Kidney capillary endothelial cell (primary cell): ENCODE results near the gene KCNIP3.
"Not testable (repeated sequence)": the region's sequence is repeated elsewhere in the genome, so short reads cannot be mapped to it uniquely, and the experiment has no call there.

Experiments
- DNase-seq: peaks from one replicate; pipeline ENCODE4 v3.0.0-alpha.2; 2018; ENCODE audit warnings: low spot score

The KCNIP3 gene

DNA sequence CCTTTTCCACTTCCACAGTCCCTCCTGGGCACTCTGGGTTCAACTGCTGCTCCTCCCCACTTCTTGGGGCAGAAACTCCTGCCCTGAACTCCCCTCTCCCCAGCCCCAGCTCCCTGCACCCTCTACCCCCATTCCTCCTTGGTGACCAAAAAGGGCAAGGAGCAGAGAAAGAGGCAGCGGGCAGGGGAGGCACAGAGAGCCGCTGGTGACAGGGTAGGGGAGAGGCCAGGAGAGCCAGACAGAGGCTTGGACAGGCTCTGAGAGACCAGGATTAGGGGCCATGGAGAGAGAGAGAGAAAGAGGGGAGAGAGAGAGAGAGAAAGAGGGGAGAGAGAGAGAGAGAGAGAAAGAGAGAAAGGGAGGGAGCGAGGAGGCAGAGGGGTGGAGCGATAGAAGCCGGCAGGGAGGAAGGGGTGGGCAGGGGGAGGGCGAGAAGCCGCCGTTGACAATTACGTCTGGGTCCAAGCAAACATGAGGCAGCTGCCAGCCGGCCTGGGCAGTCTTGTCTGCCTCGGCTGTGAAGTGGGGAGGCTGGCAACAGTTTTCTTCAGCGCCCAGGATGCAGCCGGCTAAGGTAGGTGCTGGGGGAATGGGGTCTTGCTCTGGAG, at the start of gene KCNIP3:
KCNIP3 (plus strand) TSS at position 468 of the 608 bp plus-strand sequence; CDS start at position 560, 92 bp downstream.
- DNase-seq: no peak

DNA sequence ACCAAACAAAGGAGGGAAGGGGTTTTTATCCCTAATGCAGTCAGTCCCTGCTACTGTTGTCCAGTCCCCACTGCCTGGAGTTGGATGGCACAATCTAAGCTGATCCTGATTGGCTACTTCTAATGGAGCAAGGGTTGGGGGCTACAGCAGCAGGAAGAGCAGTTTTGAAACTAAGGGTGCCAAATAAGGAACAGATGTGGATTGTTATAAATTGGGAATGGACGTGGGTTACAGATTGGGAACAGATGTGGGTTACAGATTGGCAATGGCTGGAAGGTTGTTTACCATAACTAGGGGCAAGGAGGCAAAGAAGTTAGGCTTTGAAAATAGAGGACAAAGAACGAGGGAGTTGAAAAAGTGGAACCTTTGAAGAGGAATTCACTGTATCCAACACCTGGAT, 38.9 kb upstream of the KCNIP3 start:
- DNase-seq: no peak

DNA sequence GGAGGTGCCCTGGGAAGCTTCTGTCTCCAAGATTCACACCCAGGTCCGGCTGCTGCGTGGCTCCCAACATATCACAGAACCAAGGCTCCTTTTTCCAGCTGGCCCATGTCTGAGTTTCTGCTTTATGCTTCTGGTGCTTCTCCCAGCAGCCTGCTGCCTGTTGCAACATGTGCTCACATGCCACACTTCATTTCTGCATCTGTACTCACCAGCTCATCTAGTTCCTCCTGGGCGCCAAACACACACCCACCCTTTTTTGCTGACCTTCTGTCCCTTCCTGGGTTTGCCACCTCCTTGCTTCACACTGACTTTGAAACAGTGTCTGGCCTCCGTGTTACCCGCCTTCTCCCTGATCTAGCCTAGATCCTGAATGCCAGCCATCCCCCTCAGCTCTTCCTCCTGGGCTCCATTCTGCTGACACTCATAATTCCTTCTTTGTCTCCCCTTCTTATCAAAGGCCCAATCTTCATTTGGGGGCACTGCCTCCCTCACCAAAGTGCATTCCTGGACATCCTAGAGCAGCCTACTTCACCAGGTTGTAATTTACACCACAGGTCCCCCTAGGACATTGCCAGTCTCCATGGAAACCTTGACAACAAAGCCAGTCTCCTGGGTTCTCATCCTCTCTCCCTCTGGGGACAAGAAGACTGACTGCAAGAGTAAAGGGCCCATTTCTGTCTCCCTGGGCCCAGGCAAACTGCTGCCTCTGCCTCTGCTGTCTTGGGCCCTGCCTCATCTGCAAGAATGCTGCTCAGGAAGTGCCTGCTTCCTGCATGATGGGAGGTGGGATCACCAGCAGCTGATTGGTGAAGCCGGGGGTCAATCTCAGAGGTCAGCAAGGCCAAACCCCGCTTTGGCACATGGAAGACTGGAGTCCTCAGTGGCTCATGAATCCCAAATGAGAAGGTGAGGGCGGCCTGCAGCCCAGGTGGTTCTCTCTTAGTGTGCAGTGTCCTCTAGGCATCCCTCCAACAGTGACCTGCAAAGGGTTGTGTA, 36.8 kb upstream of the KCNIP3 start:
- DNase-seq: no peak

DNA sequence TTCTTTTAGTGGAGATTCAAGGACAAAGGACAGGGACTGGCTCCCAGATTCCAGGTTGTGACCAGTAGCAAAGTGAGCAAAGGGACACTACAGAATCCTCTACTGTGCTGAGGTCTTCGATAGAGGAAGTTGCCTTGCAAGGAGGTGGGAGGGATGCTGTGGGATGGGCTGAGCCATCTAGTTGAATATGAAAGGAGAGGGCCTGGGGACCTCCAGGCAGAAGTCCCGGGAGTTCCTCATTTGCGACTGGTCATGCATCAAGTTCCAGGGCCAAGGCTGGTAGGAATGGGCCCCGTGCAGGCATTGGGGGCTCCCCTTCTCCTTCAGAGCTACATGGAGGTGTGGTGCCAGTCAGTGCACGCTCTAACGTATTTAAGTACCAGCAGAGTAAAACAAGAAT, 35.5 kb upstream of the KCNIP3 start:
- DNase-seq: no peak

DNA sequence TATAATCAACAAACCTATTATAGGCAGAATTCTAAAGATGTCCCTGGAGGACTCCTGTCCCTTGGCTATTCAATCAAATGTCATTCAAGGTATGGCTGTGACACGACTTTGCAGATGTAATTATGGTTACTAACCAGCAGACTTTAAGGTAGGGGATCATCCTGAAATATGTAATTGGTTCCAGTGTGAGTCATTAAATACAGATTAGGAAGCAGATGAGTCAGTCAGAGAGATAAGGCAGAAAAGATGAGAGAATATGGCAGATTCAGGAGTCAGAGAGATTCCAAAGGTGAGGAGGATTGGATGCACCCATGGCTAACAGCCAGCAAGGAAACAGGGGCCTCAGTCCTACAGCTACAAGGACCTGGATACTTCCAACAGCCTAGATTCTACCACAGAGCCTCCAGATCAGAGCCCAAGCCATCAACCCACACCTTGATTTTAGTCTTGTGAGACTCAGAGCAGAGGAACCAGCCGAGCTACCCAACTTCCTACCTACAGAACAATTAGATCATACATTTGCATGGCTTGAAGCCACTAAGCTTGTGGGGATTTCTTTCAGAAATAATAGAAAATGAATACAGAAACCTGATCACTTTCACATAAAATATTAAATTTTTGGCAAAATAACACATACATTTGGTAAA, 34.1 kb upstream of the KCNIP3 start:
- DNase-seq: no peak

DNA sequence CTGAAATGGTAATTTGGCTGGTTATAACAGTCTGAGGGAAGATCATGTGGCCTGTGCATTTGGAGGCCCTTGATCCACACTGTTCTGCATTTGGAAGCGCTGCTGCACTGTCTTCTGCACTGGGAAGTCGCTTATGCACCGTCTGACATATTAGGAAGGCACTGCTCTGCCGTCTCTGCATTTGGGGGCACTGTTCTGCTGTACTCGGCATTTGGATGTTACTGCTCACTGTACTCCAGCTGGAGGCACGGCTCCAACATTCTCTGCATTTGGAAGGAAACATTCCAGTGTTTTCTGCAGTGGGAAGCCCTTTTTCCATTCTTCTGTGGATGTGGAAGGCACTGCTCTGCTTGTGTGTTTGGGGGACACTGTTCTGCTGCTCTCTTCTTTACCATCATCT, 32.5 kb upstream of the KCNIP3 start:
- DNase-seq: no peak

DNA sequence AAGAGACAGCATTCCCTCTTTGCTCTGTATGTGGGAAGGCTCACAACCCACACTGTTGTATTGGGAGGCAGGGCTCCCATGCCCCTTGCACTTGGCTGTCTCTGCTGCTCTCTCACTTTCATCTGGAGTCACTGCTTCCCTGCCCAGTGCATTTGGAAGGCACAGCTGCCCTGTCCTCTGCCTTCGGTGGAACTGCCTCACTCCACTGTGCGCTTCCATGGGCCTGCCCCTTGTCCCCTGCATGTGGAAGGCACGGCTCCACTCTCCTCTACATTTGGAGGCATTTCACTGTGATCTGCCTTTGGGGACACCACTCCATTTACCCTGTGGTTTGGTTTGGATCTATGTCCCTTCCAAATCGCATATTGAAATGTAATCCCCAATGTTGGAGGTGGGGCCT, 32.0 kb upstream of the KCNIP3 start:
- no peak for DNase-seq

DNA sequence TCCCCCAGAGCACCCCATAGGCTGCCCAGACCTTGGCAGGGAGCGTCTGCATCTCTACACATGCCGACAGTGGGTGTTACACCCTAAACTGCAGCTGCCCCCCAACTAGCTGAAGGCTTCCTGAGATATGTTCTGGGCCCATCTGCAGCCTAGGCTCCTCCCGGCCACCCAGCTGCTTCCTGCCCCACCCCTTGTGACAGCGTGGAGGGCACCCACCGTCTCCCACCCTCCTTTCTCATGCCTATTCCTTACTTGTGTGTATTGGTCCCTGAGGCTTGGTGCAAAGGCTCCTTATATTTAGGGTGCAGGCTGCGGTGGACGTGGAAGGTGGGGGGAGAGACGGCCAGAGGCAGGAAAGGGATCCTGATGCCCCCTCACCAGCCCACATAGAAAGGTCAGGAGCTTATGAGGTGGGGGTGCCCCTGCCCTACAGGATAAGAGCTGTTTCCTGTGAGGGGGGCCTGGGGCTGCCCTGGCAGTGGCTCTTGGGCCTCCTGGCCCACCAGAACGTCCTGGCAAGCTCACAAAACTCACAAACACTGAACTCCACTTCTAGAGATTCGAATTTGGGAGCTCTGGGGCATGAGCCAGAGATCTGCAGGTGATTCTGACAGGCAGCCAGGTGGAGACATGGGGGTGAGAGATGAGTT, 30.2 kb upstream of the KCNIP3 start:
- DNase-seq: no peak

DNA sequence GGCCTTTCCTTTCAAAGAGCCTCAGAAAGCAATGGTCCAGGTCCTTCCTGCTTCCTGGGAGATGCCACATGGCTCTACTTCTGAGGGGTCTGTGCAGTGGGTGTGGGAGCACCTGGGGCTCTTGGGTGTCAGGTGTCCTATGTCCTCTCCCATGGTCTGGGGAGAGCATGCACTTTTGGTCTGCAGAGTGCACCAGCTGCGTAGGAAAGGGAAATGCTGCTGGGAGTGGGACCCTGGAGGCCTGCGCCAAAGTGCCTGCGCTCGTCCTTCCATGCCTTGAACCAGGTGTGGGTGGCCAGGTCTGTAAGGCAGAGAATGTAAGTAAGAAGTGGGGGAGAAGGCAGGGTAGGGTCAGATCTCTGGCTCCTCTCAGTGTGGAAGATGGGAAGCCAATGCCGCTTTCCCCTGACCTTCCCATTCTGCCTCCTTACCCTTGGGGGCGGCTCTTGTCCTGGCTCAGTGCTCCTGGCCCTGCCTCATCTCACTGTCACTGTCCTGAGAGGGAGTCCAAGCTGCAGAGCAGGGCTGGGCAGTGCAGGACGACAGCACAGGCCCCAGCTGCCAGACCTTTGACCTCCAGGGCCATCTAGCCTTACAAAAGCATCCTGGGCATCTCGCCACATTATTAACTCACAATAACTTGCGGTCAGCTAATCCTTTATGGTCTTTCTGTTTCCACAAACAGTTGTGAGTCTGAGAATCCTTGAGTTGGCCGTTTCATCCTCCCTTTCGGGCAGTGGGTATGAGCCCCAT, 29.5 kb upstream of the KCNIP3 start:
- DNase-seq: no peak

DNA sequence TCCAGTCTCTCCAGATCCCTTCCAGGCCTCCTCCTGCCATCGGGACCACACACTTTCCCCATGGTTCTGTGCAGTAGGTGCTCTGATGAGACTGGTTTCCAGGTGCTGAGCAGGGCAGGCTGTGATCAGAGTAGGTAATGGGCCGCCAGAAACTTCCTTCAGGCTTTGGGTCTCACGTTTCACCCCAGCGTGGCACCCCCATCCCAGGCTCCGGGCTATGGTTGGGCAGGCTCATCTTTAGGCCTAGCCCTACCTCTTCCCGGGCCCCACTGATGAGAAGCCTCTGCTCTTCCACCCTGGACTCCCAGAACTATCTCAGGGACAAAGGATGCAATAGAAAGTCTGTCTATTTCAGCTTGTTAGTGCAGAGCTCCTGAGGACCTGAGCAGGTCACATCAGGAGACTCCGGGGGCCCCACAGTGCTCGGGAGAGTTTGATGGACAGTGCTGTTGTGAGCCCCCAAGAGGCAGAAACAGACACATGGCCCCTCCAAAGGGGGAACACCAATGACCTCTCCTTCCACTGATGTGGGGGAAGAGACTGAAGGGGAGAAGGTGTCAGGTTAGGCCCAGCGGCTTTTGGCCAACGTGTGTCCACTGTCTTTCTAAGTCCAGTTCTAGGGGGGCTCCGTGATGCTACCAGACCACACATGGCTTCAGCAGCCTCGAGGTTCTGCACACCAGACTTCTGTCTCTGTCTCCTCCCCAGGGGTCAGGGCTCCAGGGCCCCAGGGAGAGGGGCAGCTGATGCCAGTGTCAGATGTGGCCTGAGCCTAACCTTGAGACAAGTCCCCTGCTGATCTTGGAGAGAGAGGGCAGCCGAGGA, 28.7 kb upstream of the KCNIP3 start:
- DNase-seq: no peak

DNA sequence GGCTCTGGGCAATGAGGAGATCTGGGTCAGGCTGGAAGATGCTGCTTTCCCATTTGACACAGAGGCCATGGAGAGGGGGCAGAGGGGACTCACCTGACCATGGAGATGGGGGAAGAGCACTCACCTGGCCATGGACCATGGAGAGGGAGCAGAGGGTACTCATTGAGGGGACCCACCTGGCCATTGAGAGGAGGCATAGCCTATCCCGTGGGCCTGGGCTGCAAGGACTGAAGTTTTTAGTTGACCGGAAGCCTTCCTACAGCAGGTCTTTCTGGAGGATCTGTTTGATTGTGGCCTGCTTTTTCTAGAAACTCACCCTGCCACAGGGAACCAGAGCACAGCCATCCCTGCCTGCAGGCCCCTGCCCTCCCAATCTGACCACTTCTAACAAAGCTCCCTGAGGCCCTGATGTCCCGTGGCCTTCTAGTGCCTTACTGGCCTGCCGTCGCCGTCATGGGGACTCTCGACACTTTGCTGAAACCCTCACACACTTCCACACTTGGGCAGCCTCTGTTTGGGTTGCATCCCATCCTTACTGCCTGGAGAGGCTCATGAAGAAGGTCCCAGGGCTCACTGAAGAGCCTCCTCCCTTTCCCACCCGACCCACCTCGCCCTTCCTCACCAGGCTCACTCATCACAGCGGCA, 28.0 kb upstream of the KCNIP3 start:
- DNase-seq: no peak

DNA sequence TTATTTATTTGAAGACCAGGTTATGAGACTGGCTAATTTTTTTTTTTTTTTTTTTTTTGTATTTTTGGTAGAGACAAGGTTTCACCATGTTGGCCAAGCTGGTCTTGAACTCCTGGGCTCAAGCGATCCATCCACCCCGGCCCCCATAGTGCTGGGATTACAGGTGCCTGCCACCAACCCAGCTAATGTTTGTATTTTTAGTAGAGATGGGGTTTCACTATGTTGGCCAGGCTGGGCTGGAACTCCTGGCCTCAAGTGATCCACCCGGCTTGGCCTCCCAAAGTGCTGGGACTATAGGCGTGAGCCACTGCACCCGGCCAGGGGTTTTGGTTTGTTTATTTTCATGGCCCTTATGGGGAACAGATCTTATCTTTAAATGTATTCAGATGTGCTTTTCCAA, 27.4 kb upstream of the KCNIP3 start:
- DNase-seq: not testable (repeated sequence)

DNA sequence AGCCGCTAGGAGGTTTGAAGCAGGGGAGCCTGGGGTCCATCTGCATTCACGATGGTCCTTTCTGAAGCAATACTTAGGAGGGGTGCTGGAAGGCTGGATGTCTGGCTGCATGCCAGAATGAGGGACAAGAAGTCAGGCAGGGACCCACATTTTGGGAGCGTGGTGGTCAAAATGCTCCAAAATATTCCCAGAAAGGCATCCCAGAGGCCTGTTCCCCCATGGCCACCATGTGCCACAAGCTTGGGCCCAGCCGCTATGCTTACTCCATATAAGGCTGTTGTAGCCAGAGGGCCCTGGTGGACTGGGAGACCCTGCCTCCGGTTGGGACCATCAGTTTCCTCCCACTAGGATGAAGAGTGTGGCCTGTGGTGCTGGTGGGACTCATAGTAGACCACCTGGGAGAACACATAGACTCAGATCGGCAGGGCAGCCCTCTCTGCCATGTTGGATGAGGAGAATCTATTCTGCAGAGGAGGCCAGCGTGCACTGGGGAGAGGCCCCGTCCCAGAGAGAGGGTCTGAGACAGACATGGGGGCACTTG, 26.5 kb upstream of the KCNIP3 start:
- DNase-seq: no peak

DNA sequence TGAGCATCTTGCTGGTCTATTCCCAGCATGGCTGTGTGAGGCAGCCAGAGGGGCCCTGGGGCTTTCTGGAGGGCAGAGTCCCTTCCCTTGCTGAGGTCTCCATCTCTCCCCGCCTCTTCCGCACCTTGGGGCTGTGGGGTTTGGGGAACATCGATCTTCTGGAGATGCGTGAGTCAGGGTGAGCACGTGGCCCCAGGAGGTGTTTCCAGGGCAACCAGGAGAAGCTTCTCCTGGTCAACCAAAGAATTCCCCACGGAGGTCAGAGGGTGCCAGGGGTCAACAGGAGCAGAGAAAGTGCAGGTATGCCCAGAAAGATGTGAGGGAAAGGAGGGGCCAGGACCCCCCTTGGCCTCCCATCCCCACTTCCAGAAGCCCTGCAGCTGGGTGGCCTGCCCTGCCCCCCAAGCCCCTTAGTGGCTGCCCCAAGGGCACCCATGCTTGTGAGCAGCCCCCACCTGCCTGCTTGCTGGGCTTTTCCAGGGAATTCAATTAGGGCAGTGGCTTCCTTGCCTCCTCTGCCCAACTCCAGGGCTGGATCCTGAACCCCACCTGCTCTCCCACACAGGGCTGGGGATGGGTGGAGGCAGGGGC, 25.7 kb upstream of the KCNIP3 start:
- no peak for DNase-seq

DNA sequence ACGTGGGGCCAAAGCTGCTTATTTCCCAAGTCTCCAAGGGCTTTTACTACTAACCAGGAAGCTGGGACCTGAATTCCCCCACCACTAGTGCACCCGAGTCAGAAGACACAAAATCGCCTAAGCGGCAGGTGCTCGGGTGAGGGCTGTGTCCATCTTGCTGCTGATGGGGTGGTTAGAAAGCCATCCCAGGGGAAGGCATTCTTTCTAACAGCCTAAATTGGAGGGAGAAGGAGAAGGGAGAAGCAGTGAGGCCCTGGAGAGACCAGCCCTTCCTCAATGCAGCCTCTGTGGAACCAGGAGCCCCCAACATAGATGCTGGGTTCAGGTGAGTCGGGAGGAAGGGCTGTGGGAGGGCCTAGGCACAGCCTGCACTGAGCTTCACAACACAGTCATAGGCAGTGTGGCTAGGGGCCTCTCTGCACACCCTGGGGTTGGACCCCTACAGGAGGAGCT, 24.8 kb upstream of the KCNIP3 start:
- no peak for DNase-seq

DNA sequence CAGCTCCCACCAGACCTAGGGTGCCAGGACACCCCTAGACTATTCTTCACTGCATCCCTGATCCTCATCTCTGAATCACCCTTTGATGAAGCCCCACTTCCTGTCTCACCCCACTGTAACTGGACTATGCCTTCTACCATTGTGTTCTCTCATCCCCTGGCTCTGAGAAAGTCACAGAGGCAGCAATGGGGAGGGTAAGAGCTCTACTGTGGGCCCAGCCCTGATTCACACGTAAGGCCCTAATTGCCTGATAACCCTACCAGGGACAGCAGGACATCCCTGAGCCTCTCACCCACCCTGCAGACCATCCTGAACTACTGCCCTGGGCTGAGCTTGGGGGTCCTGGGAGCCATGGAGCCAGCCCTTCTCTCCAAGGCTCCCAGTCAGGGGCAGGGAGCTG, 24.4 kb upstream of the KCNIP3 start:
- no peak for DNase-seq

DNA sequence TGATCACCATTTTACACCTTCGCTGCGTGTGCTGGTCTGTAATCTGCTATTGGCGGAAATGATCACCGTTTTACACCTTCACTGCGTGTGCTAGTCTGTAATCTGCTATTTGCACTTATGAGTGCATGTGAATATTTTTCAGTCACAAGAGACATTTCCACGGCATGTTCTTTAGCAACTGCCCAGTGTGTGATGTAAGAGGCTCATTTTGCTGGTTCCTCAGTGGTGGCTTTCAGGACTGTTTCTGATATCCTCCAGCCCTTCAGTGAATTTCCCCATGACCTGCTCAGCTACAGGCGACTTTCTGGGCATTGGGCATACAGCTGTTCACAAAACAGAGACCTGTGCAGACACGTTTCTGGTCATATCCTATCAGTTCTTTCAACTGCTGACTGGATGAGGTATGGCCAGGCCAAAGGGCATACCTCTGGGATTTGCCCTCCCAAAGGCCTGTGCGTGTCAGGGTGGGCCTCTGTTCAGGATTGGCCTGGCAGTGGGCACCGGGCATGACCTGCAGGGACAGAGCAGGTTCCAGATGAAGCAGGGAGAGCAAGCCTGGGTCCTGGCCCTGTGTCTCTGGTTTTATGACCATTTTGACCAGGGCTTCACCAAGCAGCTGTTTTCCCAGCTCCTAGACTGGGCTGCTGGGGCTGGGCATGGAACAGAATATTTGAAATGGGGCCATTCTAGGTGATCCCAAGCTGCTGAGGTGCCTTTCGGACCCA, 23.4 kb upstream of the KCNIP3 start:
- DNase-seq: no peak

DNA sequence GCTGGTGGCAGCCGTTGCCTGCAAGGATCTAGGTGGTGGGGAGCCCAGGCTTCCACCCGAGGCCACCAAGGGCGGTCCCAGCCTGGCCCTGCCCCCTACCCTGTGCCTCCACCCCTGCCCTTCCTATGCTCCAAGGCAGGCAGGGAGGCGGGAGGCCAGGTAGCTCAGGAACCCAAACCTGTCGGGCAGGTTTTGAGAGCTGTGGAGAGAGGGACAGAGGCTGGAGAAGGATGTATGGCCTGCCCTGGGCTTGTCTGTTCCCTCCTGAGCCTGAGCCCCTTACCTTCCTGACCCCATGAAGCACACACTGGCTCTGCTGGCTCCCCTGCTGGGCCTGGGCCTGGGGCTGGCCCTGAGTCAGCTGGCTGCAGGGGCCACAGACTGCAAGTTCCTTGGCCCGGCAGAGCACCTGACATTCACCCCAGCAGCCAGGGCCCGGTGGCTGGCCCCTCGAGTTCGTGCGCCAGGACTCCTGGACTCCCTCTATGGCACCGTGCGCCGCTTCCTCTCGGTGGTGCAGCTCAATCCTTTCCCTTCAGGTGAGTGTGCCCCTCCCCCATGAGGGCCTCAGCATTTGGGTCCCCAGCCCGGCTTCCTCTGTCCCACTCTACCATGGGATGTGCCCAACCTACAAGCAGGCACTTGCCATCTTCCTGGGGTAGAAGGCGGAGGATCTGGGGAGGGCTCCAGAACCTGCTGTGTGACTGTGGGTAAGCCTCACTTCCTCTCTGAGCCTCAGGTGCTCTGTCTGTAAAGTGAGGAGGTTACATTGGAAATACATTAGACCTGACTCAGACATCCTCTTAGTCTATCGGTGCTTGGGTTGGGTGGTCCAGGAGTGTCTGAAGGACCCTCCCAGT, 22.6 kb upstream of the KCNIP3 start, which contains the start of gene PROM2:
PROM2 (plus strand) TSS at position 159 of the 860 bp plus-strand sequence; CDS start at position 296, 137 bp downstream.
- DNase-seq: no peak
